ENCODE results near the gene SIK2.

The SIK2 gene

DNA sequence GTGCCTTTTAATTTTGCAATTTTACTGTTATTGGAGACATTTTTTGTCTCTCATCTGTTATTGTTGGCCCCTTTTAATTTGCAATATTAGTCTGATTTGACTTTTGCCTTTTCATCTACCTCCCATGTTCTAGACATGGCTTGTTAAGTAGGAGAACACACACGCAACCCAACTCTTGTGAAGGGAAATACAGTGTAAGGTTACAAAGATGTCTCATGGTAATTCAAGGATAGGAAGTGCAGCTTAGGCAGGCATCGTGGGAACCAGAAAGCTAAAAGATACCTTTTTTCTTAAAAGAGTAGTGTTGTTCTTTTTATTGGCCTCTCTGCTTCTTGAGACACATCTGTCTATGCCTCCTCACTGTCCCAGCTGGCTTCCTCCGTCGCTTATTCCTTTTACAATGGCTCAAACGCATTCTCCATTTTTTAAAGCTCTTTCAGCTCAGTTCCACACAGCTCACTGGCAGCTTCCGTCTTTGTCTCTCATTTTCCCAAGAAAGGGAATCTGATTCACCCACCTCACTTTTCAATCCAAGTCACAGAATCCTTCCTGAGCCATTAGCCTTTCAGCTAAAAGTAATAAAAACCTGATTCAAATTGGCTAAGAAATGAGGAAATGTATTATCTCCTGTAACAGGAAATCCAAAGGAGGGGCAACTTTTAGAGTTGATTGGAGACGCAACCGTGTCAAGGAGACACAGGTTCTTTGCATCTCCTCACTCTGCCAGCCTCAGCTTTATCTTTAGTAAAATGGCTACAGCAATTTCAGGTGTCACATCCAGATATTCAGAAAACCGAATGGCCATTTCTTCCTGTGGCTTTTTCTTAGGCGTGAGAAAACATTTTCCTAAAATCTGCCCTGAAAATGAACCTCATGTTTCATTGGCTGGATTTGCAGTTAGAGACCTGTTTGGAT is 57.2 kb downstream of the SIK2 start:
- DNase-seq (ENCODE audit: low read depth), result no peak
- H3K4me3 ChIP-seq (ENCODE audit: low read depth, low read length), result no peak overlapping the region
- TF ChIP-seq, protein P1, sequence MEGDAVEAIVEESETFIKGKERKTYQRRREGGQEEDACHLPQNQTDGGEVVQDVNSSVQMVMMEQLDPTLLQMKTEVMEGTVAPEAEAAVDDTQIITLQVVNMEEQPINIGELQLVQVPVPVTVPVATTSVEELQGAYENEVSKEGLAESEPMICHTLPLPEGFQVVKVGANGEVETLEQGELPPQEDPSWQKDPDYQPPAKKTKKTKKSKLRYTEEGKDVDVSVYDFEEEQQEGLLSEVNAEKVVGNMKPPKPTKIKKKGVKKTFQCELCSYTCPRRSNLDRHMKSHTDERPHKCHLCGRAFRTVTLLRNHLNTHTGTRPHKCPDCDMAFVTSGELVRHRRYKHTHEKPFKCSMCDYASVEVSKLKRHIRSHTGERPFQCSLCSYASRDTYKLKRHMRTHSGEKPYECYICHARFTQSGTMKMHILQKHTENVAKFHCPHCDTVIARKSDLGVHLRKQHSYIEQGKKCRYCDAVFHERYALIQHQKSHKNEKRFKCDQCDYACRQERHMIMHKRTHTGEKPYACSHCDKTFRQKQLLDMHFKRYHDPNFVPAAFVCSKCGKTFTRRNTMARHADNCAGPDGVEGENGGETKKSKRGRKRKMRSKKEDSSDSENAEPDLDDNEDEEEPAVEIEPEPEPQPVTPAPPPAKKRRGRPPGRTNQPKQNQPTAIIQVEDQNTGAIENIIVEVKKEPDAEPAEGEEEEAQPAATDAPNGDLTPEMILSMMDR (IDR thresholded peaks at IDR 0.05; ENCODE audit: low read depth, low read length, missing control alignments), result no peak

DNA sequence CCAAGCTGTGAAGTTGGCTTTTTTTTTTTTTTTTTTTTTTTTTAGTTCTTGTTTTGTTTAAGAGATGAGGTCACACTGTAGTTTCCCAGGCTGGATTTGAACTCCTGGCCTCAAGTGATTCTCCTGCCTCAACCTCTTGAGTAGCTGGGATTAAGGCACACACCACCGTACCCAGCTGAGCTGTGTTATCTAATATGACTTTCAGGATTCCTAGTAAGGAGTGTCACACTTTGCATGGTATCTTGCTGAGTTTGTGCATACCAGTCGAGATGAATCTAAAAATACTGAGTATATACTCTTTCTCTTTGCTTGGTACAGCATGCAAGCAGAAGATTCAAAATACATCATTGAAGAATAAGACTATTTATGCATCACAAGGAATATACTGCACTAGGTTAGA is 58.6 kb downstream of the SIK2 start:
- no peak overlapping the region for H3K4me3 ChIP-seq (ENCODE audit: low read depth, low read length)
- no peak for DNase-seq (ENCODE audit: low read depth)
- TF ChIP-seq, protein P1 (IDR thresholded peaks at IDR 0.05; ENCODE audit: low read depth, low read length, missing control alignments), result no peak

DNA sequence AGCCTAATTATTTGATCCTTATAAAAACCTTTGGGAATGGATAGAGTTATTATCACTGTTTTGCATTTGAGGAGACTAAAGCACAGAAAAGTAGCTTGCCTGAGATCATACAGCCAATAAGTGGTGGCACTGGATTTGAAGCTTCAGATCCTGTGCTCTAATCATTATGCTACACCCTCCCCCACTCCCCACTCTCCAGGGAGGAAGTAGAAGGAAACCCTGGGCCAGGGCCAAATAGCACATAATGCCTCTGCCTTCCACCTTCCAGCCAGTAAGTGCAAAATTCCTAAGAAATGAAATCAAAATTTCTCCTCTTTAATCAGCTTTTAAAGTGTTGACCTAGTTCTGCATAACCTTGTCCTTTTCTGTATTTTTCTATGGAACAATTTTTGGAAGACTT is 61.6 kb downstream of the SIK2 start:
- no peak for DNase-seq (ENCODE audit: low read depth)
- H3K4me3 ChIP-seq (ENCODE audit: low read depth, low read length), result no peak overlapping the region
- TF ChIP-seq, protein P1 (IDR thresholded peaks at IDR 0.05; ENCODE audit: low read depth, low read length, missing control alignments), result no peak

DNA sequence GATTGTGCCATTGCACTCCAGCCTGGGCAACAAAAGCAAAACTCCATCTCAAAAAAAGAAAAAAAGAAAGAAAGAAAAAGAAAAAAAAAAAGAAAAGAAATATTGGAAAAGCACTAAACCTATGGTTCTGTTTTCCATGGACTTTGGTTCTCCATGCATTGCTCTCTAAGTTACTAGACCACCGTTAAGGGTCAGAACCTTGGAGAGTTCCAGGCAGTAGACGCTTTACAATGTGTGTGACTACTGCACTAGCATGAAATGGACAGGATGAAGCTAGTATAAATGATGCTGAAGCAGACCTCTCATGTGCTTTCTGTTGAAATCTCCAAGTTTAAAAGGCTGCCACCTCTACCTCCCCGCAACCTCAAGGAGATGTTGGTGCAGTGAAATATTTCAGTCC is 63.5 kb downstream of the SIK2 start:
- no peak overlapping the region for H3K4me3 ChIP-seq (ENCODE audit: low read depth, low read length)
- TF ChIP-seq, protein P1 (IDR thresholded peaks at IDR 0.05; ENCODE audit: low read depth, low read length, missing control alignments), result no peak
- no peak for DNase-seq (ENCODE audit: low read depth)

GRCh38 chr11:111668980-111669379 is 66.7 kb downstream of the SIK2 start:
- no peak for DNase-seq (ENCODE audit: low read depth)
- TF ChIP-seq, protein P1 (IDR thresholded peaks at IDR 0.05; ENCODE audit: low read depth, low read length, missing control alignments), result no peak
- no peak overlapping the region for H3K4me3 ChIP-seq (ENCODE audit: low read depth, low read length)

DNA sequence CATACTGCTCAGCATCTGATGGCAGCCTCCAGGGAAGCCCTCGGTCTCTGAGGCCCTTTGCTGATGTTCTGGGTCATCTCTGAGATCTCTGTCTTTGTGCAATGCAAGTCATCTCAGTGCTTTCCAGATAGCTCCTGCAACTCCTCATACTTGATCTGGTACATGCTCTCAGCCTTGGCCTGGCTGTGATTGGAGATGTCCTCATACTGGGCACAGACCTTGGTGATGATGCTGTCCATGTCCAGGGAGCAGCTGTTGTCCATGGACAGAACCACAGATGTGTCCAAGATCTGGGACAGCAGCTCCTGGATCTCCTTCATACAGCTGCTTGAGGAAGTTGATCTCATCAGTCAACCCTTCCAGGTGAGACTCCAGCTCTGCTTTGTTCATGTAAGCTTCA is 69.1 kb downstream of the SIK2 start:
- TF ChIP-seq, protein P1 (IDR thresholded peaks at IDR 0.05; ENCODE audit: low read depth, low read length, missing control alignments), result no peak
- H3K4me3 ChIP-seq (ENCODE audit: low read depth, low read length), result no peak overlapping the region
- no peak for DNase-seq (ENCODE audit: low read depth)

- DNase-seq (ENCODE audit: low read depth), result no peak
- TF ChIP-seq, protein P1 (IDR thresholded peaks at IDR 0.05; ENCODE audit: low read depth, low read length, missing control alignments), result no peak
These were observed 70.7 kb downstream of the SIK2 start for GRCh38 chr11:111672949-111673348.

More at GRCh38 chr11:111672949-111673348, 70.7 kb downstream of the SIK2 start:
- no peak overlapping the region for H3K4me3 ChIP-seq (ENCODE audit: low read depth, low read length)

Data from GM12864 (cell line).